ENCODE data around the gene PPP1R1A. TPM values are rescaled to one million over a fixed set of nuclear protein-coding genes. Genes with fewer than 3 reads are reported as not detected.

Gene PPP1R1A
- total RNA-seq, 1 experiment from 2014 or later: not detected

DNA sequence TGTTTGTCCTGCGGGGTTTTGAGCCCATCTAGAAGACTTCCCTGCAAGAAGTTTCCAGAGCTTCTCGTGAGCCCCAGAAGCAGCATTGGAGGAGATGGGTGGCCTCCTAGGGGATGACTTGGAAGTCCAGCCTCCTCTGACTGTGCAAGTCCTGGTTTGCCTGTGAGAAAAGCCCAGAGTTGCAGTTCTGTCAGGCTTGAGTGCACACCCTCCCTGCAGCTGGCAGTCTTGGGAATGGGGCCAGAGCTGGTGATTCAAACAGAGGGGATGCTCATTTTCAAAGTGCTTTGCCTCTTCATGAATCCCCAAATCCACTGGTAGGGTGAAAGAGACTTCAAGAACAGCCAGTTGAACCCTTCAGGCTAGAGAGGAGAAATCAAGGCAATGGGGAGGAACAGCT lies 3.9 kb upstream of the PPP1R1A start:
- ATAC-seq (no peak), DNase-seq (no peak)
- Histone ChIP-seq H3K4me1 (ENCODE audit: insufficient read depth, low read length) (no peaks in the 10 kb centered on the region), H3K9me3 (ENCODE audit: low read length) (no peaks in the 10 kb centered on the region), H2AFZ (ENCODE audit: low read length) (no peak overlapping the region), H3K9ac (ENCODE audit: low read length) (no peak overlapping the region), H3K27ac (ENCODE audit: low read length) (no peak overlapping the region), H3F3A (ENCODE audit: low read length, unreplicated experiment) (no peaks in the 10 kb centered on the region), H3K9me2 (replicated peaks; ENCODE audit: low read length) (no peaks in the 10 kb centered on the region), H3K79me2 (ENCODE audit: low read length) (no peaks in the 10 kb centered on the region), H3K27me3 (ENCODE audit: low read length) (peaks cover 61% of the 10 kb centered on the region), H3K4me2 (ENCODE audit: low read length) (no peak overlapping the region), H3K4me3 (ENCODE audit: low read length) (no peak overlapping the region), H4K20me1 (ENCODE audit: low read length) (no peaks in the 10 kb centered on the region), H3K36me3 (ENCODE audit: low read depth, low read length) (no peaks in the 10 kb centered on the region)
- ChIA-PET CTCF (interaction anchor here (0.7 kb wide), 1 partner anchor 25 kb away, joined by 3 read pairs; no protein-coding TSS in a partner anchor), POLR2A (ENCODE audit: unreplicated experiment) (no interaction called here)
- intact Hi-C loops (cut with micrococcal nuclease): no loop called here
- no TSS peak for BruUV-seq (replicated peaks)
- no peak for TF ChIP-seq EZH2 (IDR thresholded peaks at IDR 0.05; ENCODE audit: low read length, unreplicated experiment)
- TF ChIP-seq EZH2phosphoT487 (IDR thresholded peaks at IDR 0.05; ENCODE audit: borderline replicate concordance, low read length): no peak
- TF ChIP-seq, protein P1, sequence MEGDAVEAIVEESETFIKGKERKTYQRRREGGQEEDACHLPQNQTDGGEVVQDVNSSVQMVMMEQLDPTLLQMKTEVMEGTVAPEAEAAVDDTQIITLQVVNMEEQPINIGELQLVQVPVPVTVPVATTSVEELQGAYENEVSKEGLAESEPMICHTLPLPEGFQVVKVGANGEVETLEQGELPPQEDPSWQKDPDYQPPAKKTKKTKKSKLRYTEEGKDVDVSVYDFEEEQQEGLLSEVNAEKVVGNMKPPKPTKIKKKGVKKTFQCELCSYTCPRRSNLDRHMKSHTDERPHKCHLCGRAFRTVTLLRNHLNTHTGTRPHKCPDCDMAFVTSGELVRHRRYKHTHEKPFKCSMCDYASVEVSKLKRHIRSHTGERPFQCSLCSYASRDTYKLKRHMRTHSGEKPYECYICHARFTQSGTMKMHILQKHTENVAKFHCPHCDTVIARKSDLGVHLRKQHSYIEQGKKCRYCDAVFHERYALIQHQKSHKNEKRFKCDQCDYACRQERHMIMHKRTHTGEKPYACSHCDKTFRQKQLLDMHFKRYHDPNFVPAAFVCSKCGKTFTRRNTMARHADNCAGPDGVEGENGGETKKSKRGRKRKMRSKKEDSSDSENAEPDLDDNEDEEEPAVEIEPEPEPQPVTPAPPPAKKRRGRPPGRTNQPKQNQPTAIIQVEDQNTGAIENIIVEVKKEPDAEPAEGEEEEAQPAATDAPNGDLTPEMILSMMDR (conservative IDR thresholded peaks at IDR 0.05; ENCODE audit: low read depth, low read length): no peak

DNA sequence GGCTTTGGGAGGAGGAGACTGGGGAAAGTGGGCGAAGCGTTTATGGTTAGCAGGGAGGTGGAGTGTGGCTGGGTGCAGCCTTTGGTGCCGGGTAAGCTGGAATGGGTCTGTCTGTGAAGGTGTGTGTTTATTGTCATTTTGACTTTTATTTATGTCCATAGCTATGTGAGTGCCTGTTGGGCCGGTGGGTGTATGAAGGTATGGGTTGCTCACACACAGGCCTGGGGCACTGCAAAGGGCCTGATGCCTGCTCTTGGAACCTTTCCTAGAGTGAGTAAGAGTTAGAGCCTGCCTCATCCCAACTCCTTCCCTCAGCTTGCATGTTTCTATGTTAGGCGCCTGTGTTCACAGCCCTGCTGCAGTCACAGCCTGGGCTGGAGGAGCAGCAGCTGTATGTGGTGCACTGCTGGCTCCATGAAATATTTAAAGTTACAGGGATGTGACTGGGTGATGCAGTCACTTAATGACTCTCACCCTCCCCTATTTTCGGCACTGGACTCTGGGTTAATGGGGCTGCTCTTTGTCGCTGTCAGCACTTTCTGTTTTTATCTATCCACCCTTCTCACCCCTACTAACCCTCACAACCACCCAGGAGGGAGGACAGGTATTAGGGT lies 2.6 kb upstream of the PPP1R1A start:
- ChIA-PET CTCF (interaction anchor here (0.6 kb wide), 1 partner anchor 279 kb away, joined by 3 read pairs; no protein-coding TSS in a partner anchor), POLR2A (ENCODE audit: unreplicated experiment) (no interaction called here)
- no TSS peak for BruUV-seq (replicated peaks)
- intact Hi-C loops (cut with micrococcal nuclease): no loop called here
- no peak for DNase-seq
- H3K4me3 ChIP-seq (ENCODE audit: low read length): no peak overlapping the region
- no peaks in the 10 kb centered on the region for H3F3A ChIP-seq (ENCODE audit: low read length, unreplicated experiment)
- no peaks in the 10 kb centered on the region for H3K36me3 ChIP-seq (ENCODE audit: low read depth, low read length)
- H3K9me3 ChIP-seq (ENCODE audit: low read length): no peaks in the 10 kb centered on the region
- no peak overlapping the region for H2AFZ ChIP-seq (ENCODE audit: low read length)
- ATAC-seq: no peak
- H3K27me3 ChIP-seq (ENCODE audit: low read length): peaks cover 72% of the 10 kb centered on the region
- H3K79me2 ChIP-seq (ENCODE audit: low read length): no peaks in the 10 kb centered on the region
- TF ChIP-seq, protein P1 (conservative IDR thresholded peaks at IDR 0.05; ENCODE audit: low read depth, low read length): no peak
- TF ChIP-seq EZH2 (IDR thresholded peaks at IDR 0.05; ENCODE audit: low read length, unreplicated experiment) (no peak), EZH2phosphoT487 (IDR thresholded peaks at IDR 0.05; ENCODE audit: borderline replicate concordance, low read length) (no peak)
- H3K4me2 ChIP-seq (ENCODE audit: low read length): no peak overlapping the region
- H3K9me2 ChIP-seq (replicated peaks; ENCODE audit: low read length): no peaks in the 10 kb centered on the region
- H3K27ac ChIP-seq (ENCODE audit: low read length): no peak overlapping the region
- H4K20me1 ChIP-seq (ENCODE audit: low read length): no peaks in the 10 kb centered on the region
- no peaks in the 10 kb centered on the region for H3K4me1 ChIP-seq (ENCODE audit: insufficient read depth, low read length)
- no peak overlapping the region for H3K9ac ChIP-seq (ENCODE audit: low read length)

DNA sequence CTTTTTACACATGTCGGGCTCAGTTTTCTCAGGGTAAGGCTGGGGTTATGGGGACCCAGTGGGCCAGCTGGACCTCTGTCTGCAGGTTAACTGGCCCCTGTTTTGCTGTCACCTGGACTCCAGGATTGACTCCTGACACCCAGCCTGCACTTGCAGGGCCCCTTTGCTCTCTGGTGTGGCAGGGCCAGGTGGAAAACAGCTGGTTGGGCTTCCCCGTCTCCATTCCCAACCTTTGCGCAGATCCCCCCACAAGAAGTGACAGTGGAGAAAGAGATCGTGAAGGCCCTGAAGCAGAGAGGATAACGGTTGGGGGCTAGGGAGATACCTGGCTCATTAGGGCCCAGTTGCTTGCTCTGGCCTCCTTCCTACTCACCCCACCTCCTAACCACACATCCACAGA lies 1.5 kb upstream of the PPP1R1A start:
- no peak overlapping the region for H3K4me2 ChIP-seq (ENCODE audit: low read length)
- H3K4me1 ChIP-seq (ENCODE audit: insufficient read depth, low read length): no peaks in the 10 kb centered on the region
- no peak overlapping the region for H3K27ac ChIP-seq (ENCODE audit: low read length)
- no peak overlapping the region for H2AFZ ChIP-seq (ENCODE audit: low read length)
- no peaks in the 10 kb centered on the region for H4K20me1 ChIP-seq (ENCODE audit: low read length)
- no TSS peak for BruUV-seq (replicated peaks)
- no peaks in the 10 kb centered on the region for H3K9me2 ChIP-seq (replicated peaks; ENCODE audit: low read length)
- intact Hi-C loops (cut with micrococcal nuclease): no loop called here
- no peaks in the 10 kb centered on the region for H3K9me3 ChIP-seq (ENCODE audit: low read length)
- ChIA-PET CTCF (no interaction called here), POLR2A (ENCODE audit: unreplicated experiment) (no interaction called here)
- no peaks in the 10 kb centered on the region for H3K36me3 ChIP-seq (ENCODE audit: low read depth, low read length)
- no peaks in the 10 kb centered on the region for H3K79me2 ChIP-seq (ENCODE audit: low read length)
- no peak for ATAC-seq
- peaks cover 71% of the 10 kb centered on the region for H3K27me3 ChIP-seq (ENCODE audit: low read length)
- no peak for TF ChIP-seq EZH2 (IDR thresholded peaks at IDR 0.05; ENCODE audit: low read length, unreplicated experiment)
- TF ChIP-seq, protein P1 (conservative IDR thresholded peaks at IDR 0.05; ENCODE audit: low read depth, low read length): no peak
- no peak for TF ChIP-seq EZH2phosphoT487 (IDR thresholded peaks at IDR 0.05; ENCODE audit: borderline replicate concordance, low read length)
- no peak overlapping the region for H3K4me3 ChIP-seq (ENCODE audit: low read length)
- DNase-seq: no peak
- H3K9ac ChIP-seq (ENCODE audit: low read length): no peak overlapping the region
- H3F3A ChIP-seq (ENCODE audit: low read length, unreplicated experiment): no peaks in the 10 kb centered on the region
